ENCODE results near the gene TPX2. TPM values are rescaled to one million over a fixed set of nuclear protein-coding genes. Genes with fewer than 3 reads are reported as not detected.

The TPX2 gene
- total and polyA plus RNA-seq, 2 of the 8 experiments (the other 6 are each of a cell fraction or from before 2014, with no cell fraction given), result 43.6 to 125 TPM

- TF ChIP-seq SIN3A (conservative IDR thresholded peaks at IDR 0.05 in 1 of 2, IDR thresholded peaks at IDR 0.05 in 1 of 2; ENCODE audit: low read depth in 1 of 2, low read length in 2 of 2) (no peak), PHF8 (conservative IDR thresholded peaks at IDR 0.05; ENCODE audit: low read depth, low read length) (no peak), HDAC2 (IDR thresholded peaks at IDR 0.05; ENCODE audit: borderline replicate concordance in 1 of 2, low read depth in 2 of 2, low read length in 2 of 2) (no peak)
Measured at GRCh38 chr20:31701591-31701990, 37.5 kb upstream of the TPX2 start (continued).
